NOMO-1 treated with DMSO at 0.1 percent for 48 hours (cell line): ENCODE results near the gene CADPS2.

Experiments used
- DNase-seq: peaks from one replicate; lab custom pipeline; 2025; ENCODE audit not compliant: unreplicated experiment; lab: John Stamatoyannopoulos, UW

The CADPS2 gene

GRCh38 chr7:122327969-122328368 is 558.3 kb downstream of the CADPS2 start:
- no peak for DNase-seq

GRCh38 chr7:122316467-122317388 is 569.5 kb downstream of the CADPS2 start:
- DNase-seq, result no peak

DNA sequence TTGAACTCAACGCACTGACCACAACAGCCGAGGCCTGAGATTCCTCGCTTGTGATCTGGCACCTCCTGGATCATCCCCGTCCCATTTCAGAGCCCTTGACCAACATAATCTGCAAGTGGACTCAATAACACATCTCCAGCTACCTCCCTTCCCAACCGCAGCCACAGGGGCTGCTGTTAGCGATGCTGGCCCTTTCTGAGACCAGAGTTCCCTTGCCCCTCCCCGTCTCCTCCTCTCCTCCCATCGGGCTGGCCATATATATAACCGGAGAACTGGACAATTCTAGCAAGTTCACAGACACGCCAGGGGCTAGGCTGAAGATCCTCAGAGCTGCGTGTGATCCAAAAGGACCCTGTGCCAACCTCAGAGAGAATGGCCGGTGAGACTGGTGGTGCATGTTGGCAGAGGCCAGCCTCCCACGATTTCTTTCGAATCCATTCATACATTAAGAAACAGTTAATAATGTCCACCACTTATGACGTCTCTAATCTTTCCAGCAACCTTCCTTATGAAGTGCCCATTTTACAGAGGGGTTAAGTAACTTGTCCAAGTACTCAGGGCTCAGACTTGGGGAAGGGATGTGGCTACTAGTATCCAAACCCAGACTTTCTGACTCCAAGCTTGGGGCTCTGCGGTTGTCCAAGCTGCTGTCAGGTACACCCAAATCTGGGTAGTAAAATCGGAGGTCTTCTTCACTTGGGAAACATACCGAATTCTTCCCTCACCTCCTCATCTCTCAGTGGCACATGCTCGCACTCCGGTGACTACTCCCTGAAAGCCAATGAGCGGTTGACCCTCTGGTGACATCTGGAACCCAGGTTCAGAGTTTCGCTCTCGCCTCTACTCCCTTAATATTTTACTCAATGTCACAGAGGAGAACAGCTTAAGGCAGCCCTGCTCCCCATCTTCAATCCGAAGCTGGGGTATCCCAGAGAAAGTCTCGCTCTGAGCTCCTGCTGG is 570.5 kb downstream of the CADPS2 start:
- no peak for DNase-seq

- DNase-seq, result no peak
Observed at GRCh38 chr7:122314284-122314683, 572.0 kb downstream of the CADPS2 start.

DNA sequence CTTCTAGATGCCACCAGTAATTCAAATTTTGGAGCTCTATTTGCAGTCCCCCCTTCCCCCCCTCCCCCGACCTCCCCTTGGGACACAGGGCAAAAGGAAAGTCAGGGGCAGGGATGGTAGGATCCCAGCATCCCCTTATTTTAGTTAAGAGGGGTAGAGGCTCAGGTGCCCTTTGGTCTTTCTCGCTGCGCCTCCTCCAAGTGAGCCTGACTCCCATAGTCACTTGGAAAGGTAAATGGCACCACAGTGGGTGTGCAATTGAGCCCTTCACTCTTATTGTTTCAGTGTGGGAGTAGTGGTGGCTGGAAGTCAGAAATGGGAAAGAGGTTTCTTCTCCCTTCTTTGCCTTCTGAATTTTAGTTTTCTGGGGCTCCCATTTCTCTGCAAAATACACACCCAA is 573.5 kb downstream of the CADPS2 start:
- DNase-seq, result no peak

- DNase-seq, result no peak
Observed at GRCh38 chr7:122311734-122312450, 574.4 kb downstream of the CADPS2 start.

GRCh38 chr7:122311050-122311700 is 575.1 kb downstream of the CADPS2 start:
- DNase-seq, result no peak

DNA sequence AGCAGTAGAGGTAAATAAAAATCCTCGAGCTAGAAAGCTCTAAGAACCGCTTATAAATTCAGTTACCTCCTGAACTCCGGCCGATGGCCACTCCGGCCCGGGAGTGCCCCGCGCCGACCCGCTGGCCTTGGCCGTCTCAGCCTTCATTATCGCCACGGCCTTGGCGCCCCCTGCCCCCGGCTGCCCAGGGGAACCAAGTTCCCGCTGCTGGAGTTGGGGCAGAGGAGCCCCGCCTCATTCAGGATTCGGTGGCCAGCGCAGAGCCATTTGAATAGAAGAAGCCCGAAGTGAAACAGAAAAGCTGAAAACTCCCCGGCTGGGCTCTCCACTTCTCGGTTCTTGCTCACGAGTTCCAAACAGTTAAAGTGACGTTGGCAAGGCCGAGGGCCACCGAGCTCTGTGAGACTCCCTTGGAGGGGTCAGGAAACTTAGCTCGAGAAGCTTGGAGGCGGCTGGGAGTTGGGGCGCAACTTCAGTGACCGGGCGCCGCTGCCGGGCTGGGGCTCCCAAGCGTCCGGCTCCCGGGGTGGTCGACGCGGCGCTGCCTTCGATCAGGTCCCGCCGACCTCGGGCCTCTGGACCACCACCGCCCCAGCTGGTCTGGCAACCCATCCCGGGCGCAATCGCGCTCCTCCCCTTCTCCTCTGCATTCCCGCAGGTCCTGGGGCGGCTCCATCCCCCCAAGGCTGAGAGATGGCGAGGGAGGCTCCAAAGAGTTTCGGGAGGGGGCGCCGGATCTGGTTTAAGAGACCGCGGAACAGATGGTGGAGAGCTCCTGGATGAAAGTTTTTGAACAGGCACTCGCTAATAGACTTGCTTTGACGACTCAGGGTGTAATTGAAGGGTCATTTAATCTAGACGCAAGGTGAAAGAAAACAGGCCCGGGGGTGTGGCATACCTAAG is 575.9 kb downstream of the CADPS2 start:
- no peak for DNase-seq

DNA sequence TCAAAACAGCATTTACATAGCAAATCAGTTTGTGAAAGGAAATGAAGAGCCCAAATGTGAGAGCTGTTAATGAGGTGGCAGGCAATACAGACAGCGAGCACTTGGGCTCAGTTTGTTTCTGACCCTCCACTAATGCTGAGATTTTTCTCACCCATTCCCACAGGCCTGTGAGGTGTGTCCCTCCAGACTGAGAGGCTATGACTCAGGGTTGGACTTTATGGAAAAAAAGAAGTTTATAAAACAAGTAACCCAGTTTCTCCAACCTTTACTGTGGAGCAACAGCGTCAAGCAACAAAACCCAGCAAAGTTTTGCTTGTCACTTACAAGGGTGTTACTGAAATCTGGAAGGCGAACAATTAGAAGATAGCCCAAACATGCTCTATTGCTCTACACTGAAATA is 576.8 kb downstream of the CADPS2 start:
- DNase-seq, result no peak

DNA sequence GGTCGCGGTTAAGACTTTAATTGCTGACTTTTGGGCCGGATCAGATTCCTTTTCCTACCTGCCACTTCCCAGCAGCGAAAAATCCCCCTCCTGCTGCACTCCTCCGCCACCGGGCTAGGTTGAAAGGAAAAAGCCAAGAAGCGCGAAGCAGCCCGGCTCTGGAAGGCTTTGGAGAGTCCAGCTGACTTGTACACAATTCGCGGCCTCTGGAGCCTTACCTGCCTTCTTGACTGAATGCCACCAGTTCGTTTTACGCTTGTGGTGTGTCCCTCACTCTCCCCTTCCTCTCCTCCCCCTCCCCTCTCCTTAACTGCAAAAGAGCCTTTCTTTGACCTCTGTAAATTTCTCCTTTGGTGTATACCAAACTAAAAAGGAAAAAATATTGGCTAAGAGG is 579.0 kb downstream of the CADPS2 start:
- DNase-seq, result no peak

DNA sequence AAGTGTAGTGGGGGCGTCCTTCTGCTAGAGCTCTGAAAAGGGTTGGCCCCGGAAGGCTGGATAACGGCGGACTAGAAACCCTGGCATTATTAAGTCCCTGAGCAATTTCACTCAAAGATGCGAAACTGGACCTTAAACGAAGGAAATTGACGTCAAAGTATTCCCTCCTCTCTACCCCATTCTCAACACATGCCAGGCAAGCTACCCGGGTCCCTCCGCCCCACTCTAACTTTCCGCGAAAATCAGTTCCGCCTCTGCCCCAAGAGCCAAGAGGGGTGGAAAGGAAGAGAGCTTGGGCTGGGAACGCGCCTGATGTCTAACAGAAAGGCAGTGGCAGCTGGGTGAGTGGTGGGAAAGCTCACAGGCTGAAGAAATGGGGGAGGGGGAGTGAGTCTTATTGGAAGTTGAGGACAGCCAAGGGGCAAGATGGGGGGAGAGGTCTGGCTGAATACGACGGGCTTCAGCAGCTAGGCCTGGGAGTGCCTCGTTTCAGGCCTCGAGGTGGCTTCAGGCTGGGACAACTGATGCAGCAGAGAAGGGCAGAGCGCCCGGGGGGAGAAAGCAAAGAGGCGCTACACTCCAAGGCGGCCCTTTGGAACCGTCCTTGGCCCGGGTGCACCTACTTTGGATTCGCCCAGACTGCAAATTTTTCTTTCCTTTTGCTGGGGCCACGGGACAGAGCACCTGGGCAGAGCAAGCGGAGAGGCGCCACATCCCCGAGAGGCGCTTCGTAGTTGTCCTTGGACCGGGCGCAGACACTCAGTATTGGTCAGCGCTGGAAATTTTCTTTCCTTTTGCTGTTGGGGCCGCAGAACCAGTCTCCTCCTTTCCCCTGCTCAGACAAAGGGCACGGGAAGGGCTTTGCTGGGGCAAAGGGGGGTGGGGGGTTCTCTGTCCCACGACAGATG is 579.7 kb downstream of the CADPS2 start:
- no peak for DNase-seq

DNA sequence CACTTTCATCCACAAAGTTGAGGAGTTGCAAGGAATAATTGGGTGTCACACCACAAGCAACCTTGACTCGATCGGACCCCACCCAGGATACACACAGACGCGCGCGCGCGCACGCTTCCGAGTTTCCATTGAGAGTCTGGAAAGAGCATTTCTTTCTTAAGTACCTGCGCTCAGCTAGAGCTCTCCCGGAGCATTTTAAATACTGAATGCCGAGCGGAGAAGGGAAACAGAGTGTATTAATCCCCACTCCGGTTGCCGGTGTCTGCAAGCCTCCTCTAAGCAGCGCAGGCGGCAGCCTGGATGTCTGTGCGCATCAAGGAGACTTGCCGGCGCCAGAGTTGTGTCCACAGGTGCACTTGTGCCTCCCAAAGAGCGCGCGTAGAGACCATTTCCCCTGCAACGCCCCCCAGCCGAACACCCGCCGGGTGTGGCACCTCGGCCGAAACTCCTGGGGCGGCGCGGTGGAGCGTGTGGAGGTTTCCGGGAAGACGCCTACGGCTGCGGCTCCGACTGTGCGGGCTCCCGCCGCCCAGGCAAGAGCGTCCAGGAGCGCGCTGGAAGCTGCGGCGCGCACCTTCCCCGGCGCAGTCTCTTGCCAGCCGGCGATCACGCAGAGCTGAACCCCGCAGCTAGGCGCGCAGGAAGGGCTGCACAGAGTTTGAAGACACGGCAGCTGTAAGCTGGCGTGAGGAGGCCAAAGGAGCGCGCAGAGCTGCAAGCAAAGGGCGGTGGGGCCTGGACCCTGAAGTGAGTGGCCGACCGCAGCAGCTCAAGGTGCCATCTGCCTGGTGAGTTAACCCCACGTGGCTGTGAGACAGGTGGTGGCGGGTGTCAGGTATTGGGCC is 580.6 kb downstream of the CADPS2 start:
- DNase-seq, result no peak

GRCh38 chr7:122304996-122305421 is 581.3 kb downstream of the CADPS2 start:
- no peak for DNase-seq

GRCh38 chr7:122304319-122304975 is 581.8 kb downstream of the CADPS2 start, which contains the start of gene FEZF1:
TSS of gene FEZF1 (minus strand) at chr7:122304750. CDS start at chr7:122304437, 313 bp downstream.
- no peak for DNase-seq

DNA sequence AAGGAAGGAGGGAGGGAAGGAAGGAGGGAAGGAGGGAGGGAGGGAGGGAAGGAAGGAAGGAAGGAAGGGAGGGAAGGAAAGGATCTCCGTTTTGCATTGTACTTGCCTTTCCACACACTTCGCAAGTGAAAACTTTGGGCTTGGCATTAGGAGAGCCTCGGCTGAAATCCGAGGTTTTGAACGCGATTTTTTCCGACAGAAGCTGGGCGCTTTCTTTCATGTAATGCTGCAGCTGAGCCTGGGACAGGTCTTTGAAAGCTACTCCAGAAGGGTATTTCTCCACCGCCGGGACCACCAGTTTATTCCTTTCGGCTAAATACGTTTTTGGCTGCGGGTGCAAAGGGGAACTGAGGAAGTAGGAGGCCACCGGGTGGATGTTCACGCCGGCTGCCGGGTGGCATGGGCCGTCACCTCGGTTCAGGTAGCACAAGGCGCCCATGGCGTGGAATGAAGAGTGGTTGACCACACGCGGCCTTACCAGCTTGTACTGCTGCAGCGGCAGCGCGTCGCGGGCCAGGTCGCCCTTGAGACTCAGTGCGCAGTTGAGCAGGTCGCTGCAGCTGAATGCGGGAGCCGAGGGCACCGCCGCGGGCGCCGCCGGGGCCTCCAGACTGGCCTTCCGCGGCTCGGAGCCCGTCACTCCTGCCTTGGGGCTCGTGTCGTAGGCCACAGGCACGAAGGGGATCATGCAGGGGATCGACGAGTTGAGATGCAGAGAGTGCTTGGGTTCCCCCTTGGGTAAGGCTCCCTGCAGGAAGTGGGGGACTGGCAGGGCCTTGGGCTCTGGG is 582.5 kb downstream of the CADPS2 start:
- DNase-seq, result no peak
